PC-3 (cell line): ENCODE data around the gene TMEM62.

Experiments used
- CTCF ChIP-seq: fragments of 300-600 bp; sonication (generic); conservative IDR thresholded peaks from 2 replicates; pipeline ENCODE4 v1.5.1; 2017; ENCODE audit warnings: antibody characterized with exemption, low read depth, mild to moderate bottlenecking, low read length
- EZH2 ChIP-seq: fragments of 300-600 bp; sonication (generic); IDR thresholded peaks from one replicate; pipeline ENCODE4 v1.6.1; 2017; ENCODE audit warnings: antibody characterized with exemption, mild to moderate bottlenecking, low read length; ENCODE audit not compliant: unreplicated experiment
- EZH2phosphoT487 ChIP-seq: fragments of 300-600 bp; sonication (generic); IDR thresholded peaks from 2 replicates; pipeline ENCODE4 v1.6.1; 2018; ENCODE audit warnings: mild to moderate bottlenecking, antibody characterized with exemption, low read length, borderline replicate concordance

- no peak for TF ChIP-seq EZH2
- no peak for TF ChIP-seq CTCF
- TF ChIP-seq EZH2phosphoT487 = no peak
Measured at GRCh38 chr15:43135351-43135750, 2.0 kb downstream of the TMEM62 start.
